ENCODE data around the gene FNDC3B. TPM values are rescaled to one million over a fixed set of nuclear protein-coding genes. Genes with fewer than 3 reads are reported as not detected.

Gene FNDC3B
- total RNA-seq, 1 experiment from 2014 or later: 173 TPM

- TF ChIP-seq POLR2AphosphoS5 (IDR thresholded peaks at IDR 0.05; ENCODE audit: low read depth, low read length) (no peak), TCF7L2 (IDR thresholded peaks at IDR 0.05; ENCODE audit: low read depth, low read length) (no peak), SIN3A (IDR thresholded peaks at IDR 0.05; ENCODE audit: borderline replicate concordance, insufficient read depth, low read depth, low read length) (no peak), REST (IDR thresholded peaks at IDR 0.05; ENCODE audit: insufficient read depth in 1 of 2, low read depth in 2 of 2, low read length in 1 of 2) (no peak)
- TF ChIP-seq, protein P1, sequence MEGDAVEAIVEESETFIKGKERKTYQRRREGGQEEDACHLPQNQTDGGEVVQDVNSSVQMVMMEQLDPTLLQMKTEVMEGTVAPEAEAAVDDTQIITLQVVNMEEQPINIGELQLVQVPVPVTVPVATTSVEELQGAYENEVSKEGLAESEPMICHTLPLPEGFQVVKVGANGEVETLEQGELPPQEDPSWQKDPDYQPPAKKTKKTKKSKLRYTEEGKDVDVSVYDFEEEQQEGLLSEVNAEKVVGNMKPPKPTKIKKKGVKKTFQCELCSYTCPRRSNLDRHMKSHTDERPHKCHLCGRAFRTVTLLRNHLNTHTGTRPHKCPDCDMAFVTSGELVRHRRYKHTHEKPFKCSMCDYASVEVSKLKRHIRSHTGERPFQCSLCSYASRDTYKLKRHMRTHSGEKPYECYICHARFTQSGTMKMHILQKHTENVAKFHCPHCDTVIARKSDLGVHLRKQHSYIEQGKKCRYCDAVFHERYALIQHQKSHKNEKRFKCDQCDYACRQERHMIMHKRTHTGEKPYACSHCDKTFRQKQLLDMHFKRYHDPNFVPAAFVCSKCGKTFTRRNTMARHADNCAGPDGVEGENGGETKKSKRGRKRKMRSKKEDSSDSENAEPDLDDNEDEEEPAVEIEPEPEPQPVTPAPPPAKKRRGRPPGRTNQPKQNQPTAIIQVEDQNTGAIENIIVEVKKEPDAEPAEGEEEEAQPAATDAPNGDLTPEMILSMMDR (IDR thresholded peaks at IDR 0.05): no peak
- BruUV-seq (replicated peaks): no TSS peak
- no peak overlapping the region for H3K4me3 ChIP-seq (ENCODE audit: low read depth in 2 of 2, low read length in 2 of 2)
- in situ Hi-C loops (cut with HindIII; ENCODE audit: low pct_unique_long_range_greater_than_20kb, low sequenced_read_pairs): no loop called here
- no peaks in the 10 kb centered on the region for H3K27me3 ChIP-seq (ENCODE audit: control insufficient read depth, insufficient read depth, low read length)
- no peak for DNase-seq (ENCODE audit: low read depth, low spot score)
- no peaks in the 10 kb centered on the region for H3K36me3 ChIP-seq (ENCODE audit: control insufficient read depth, insufficient read depth, low read length)
- intact Hi-C loops (cut with micrococcal nuclease; ENCODE audit: unreplicated experiment): no loop called here
- POLR2A ChIA-PET: no interaction called here
- no peak for ATAC-seq
- no peaks in the 10 kb centered on the region for H3K9me3 ChIP-seq (ENCODE audit: control insufficient read depth, insufficient read depth, low read depth, low read length)
- H3K27ac ChIP-seq (ENCODE audit: low read length): peak overlapping the region; percentile 61; the same call in 1 of the 2 replicates
- peaks cover 39% of the 10 kb centered on the region for H3K4me1 ChIP-seq (ENCODE audit: control insufficient read depth, insufficient read depth, low read length)
- CTCF ChIA-PET: no interaction called here
These were observed 149.8 kb downstream of the FNDC3B start for GRCh38 chr3:172189213-172189612.

GRCh38 chr3:172189987-172190603 is 150.7 kb downstream of the FNDC3B start:
- ChIA-PET POLR2A (interaction anchor here (0.6 kb wide), 1 partner anchor 17 kb away, joined by 3 read pairs; no protein-coding TSS in a partner anchor), CTCF (no interaction called here)
- no peaks in the 10 kb centered on the region for H3K27me3 ChIP-seq (ENCODE audit: control insufficient read depth, insufficient read depth, low read length)
- H3K27ac ChIP-seq (ENCODE audit: low read length): peak overlapping the region; percentile 61
- TF ChIP-seq REST (IDR thresholded peaks at IDR 0.05; ENCODE audit: insufficient read depth in 1 of 2, low read depth in 2 of 2, low read length in 1 of 2) (no peak), POLR2AphosphoS5 (IDR thresholded peaks at IDR 0.05; ENCODE audit: low read depth, low read length) (no peak; the same call in 1 of the 2 replicates), TCF7L2 (IDR thresholded peaks at IDR 0.05; ENCODE audit: low read depth, low read length) (no peak), SIN3A (IDR thresholded peaks at IDR 0.05; ENCODE audit: borderline replicate concordance, insufficient read depth, low read depth, low read length) (no peak)
- TF ChIP-seq, protein P1 (IDR thresholded peaks at IDR 0.05): no peak
- H3K4me3 ChIP-seq (ENCODE audit: low read depth in 2 of 2, low read length in 2 of 2): no peak overlapping the region
- in situ Hi-C loops (cut with HindIII; ENCODE audit: low pct_unique_long_range_greater_than_20kb, low sequenced_read_pairs): no loop called here
- intact Hi-C loops (cut with micrococcal nuclease; ENCODE audit: unreplicated experiment): no loop called here
- no peak for DNase-seq (ENCODE audit: low read depth, low spot score)
- ATAC-seq: no peak
- H3K4me1 ChIP-seq (ENCODE audit: control insufficient read depth, insufficient read depth, low read length): peaks cover 44% of the 10 kb centered on the region
- H3K36me3 ChIP-seq (ENCODE audit: control insufficient read depth, insufficient read depth, low read length): no peaks in the 10 kb centered on the region
- no peaks in the 10 kb centered on the region for H3K9me3 ChIP-seq (ENCODE audit: control insufficient read depth, insufficient read depth, low read depth, low read length)
- no TSS peak for BruUV-seq (replicated peaks)
